HepG2 (cell line): ENCODE measurements around the gene DLEC1. TPM values are rescaled to one million over a fixed set of nuclear protein-coding genes. Genes with fewer than 3 reads are reported as not detected.

Experiments
- CBX1 ChIP-seq: IDR thresholded peaks from one replicate; pipeline ENCODE4 v1.6.1; 2016; ENCODE audit warnings: antibody characterized with exemption, low read depth
- CREB3 ChIP-seq: sonication (generic); formaldehyde crosslinking; IDR thresholded peaks from 2 replicates; pipeline ENCODE4 v1.5.0; 2020; ENCODE audit warnings: missing genetic modification reagents
- FOXA1 ChIP-seq, 2 experiments: fragments of 450-650 bp in 1 of 2; sonication (generic) in 1 of 2; formaldehyde crosslinking in 1 of 2; IDR thresholded peaks; 2 replicates each; pipeline versions ENCODE4 v1.4.0 to v1.6.1; 2016 to 2020; ENCODE audit warnings: missing genetic modification reagents in 1 of 2
- FOXP4 ChIP-seq: sonication (generic); formaldehyde crosslinking; IDR thresholded peaks from 2 replicates; pipeline ENCODE4 v1.4.0; 2020; ENCODE audit warnings: missing genetic modification reagents
- HBP1 ChIP-seq: IDR thresholded peaks from 2 replicates; pipeline ENCODE4 v1.6.1; 2016; ENCODE audit warnings: low read depth, control low read depth
- MAF1 ChIP-seq: sonication (generic); formaldehyde crosslinking; IDR thresholded peaks from 2 replicates; pipeline ENCODE4 v1.5.0; 2020; ENCODE audit warnings: missing genetic modification reagents, borderline replicate concordance
- POGZ ChIP-seq: sonication (generic); formaldehyde crosslinking; IDR thresholded peaks from 2 replicates; pipeline ENCODE4 v1.4.0; 2020; ENCODE audit warnings: mild to moderate bottlenecking, missing genetic modification reagents
- ZBTB34 ChIP-seq: sonication (generic); formaldehyde crosslinking; IDR thresholded peaks from 2 replicates; pipeline ENCODE4 v1.8.0; 2022; ENCODE audit warnings: mild to moderate bottlenecking, missing genetic modification reagents
- ZBTB4 ChIP-seq: sonication (generic); formaldehyde crosslinking; IDR thresholded peaks from 2 replicates; pipeline ENCODE4 v1.4.0; 2020; ENCODE audit warnings: missing genetic modification reagents, mild to moderate bottlenecking, borderline replicate concordance
- ZNF253 ChIP-seq: sonication (generic); formaldehyde crosslinking; IDR thresholded peaks from 2 replicates; pipeline ENCODE4 v1.8.0; 2022; ENCODE audit warnings: mild to moderate bottlenecking, missing genetic modification reagents, borderline replicate concordance
- ZNF263 ChIP-seq: sonication (generic); formaldehyde crosslinking; IDR thresholded peaks from 2 replicates; pipeline ENCODE4 v1.4.0; 2020; ENCODE audit warnings: missing genetic modification reagents
- ZNF280B ChIP-seq: sonication (generic); formaldehyde crosslinking; IDR thresholded peaks from 2 replicates; pipeline ENCODE4 v1.5.0; 2020; ENCODE audit warnings: missing genetic modification reagents, mild to moderate bottlenecking, borderline replicate concordance
- ZNF382 ChIP-seq: sonication (generic); formaldehyde crosslinking; IDR thresholded peaks from 2 replicates; pipeline ENCODE4 v1.5.0; 2020; ENCODE audit warnings: missing genetic modification reagents, mild to moderate bottlenecking, borderline replicate concordance
- ZNF713 ChIP-seq: sonication (generic); formaldehyde crosslinking; IDR thresholded peaks from 2 replicates; pipeline ENCODE4 v1.4.0; 2020; ENCODE audit warnings: mild to moderate bottlenecking, missing genetic modification reagents
- ZNF740 ChIP-seq: sonication (generic); formaldehyde crosslinking; IDR thresholded peaks from 2 replicates; pipeline ENCODE4 v1.4.0; 2020; ENCODE audit warnings: missing genetic modification reagents
- polyA plus RNA-seq, 8 experiments: library from polyadenylated mRNA; depleted of rRNA in 3 of 8; stranded (reverse) in 7 of 8; unstranded in 1 of 8; fragments of >200 nt; fragmentation: Illumina TruSeq in 4 of 8; extraction: Trizol in 4 of 8; gene quantifications; 2 replicates each; pipeline versions ENCODE4 v1.2.1 to v1.2.3, GENCODE V29; 2011 to 2016; ENCODE audit warnings: low read depth in 4 of 8, missing spikeins in 1 of 8, mixed read lengths in 1 of 8; ENCODE audit not compliant: insufficient read depth in 1 of 8
- total RNA-seq, 5 experiments: library from RNA; depleted of rRNA; stranded (reverse); fragments of >200 nt; fragmentation: Illumina TruSeq; extraction: Trizol; gene quantifications; 2 replicates each; pipeline ENCODE4 v1.2.3, GENCODE V29; 2016; ENCODE audit warnings: low read depth in 1 of 5

The DLEC1 gene
- total and polyA plus RNA-seq, 2 of the 13 experiments (the other 11 are each of a cell fraction or from before 2014, with no cell fraction given) = 0.09 TPM; not detected in 1

GRCh38 chr3:38136777-38137614 is 98.0 kb downstream of the DLEC1 start, which contains the start of gene ACAA1 (continued):
- TF ChIP-seq POGZ (CRISPR knock-in tag) (peak; percentile 51; the same call in 1 of the 2 replicates), ZBTB4 (no peak), ZNF253 (no peak), ZNF280B (CRISPR knock-in tag) (no peak; the same call in 1 of the 2 replicates), ZBTB34 (CRISPR knock-in tag) (no peak), ZNF382 (CRISPR knock-in tag) (no peak), FOXP4 (CRISPR knock-in tag) (no peak), CBX1 (peak; percentile 20), CREB3 (CRISPR knock-in tag) (no peak), HBP1 (CRISPR knock-in tag) (no peak; the same call in 1 of the 2 replicates), ZNF713 (CRISPR knock-in tag) (no peak), ZNF740 (CRISPR knock-in tag) (no peak), MAF1 (CRISPR knock-in tag) (no peak), ZNF263 (no peak; the same call in 1 of the 2 replicates), FOXA1 (IDR thresholded peaks at IDR 0.05) (no peak), FOXA1 (CRISPR knock-in tag; IDR thresholded peaks at IDR 0.05) (no peak)
